Common myeloid progenitor, CD34-positive (primary cell): Measurements from ENCODE around the gene VAV3.
"Not testable (repeated sequence)": the region's sequence is repeated elsewhere in the genome, so short reads cannot be mapped to it uniquely, and the experiment has no call there.

Source experiments
- CTCF ChIA-PET: fragments of 350-600 bp; sonication (Branson Sonifier 250); formaldehyde crosslinking; loops from one replicate; lab custom pipeline; 2021; ENCODE audit warnings: antibody characterized with exemption; lab: Charles Lee
- POLR2A ChIA-PET: fragments of 350-600 bp; sonication (Branson Sonifier 250); formaldehyde crosslinking; loops from one replicate; lab custom pipeline; 2021; ENCODE audit warnings: antibody characterized with exemption; lab: Charles Lee
- DNase-seq, 3 donors: peaks; one replicate each; pipeline versions ENCODE4 v3.0.0 to v3.0.0-alpha.2; 2013
- H3K27ac ChIP-seq, 2 experiments: 1 replicate in 1 of 2; 2 replicates in 1 of 2; pipeline ENCODE4 v1.7.0; 2013; ENCODE audit warnings: inconsistent platforms in 2 of 2, low read length in 2 of 2, mild to moderate bottlenecking in 2 of 2, low read depth in 1 of 2, moderate library complexity in 1 of 2; ENCODE audit not compliant: severe bottlenecking in 2 of 2, insufficient read depth in 1 of 2, poor library complexity in 1 of 2
- H3K27me3 ChIP-seq, 5 experiments: replicated peaks in 2 of 5; 1 replicate in 3 of 5; 2 replicates in 2 of 5; pipeline versions ENCODE4 v1.6.1 to v1.7.0; 2013; ENCODE audit warnings: low read length in 4 of 5, mild to moderate bottlenecking in 2 of 5, moderate library complexity in 2 of 5, inconsistent platforms in 1 of 5; ENCODE audit not compliant: insufficient read depth in 5 of 5, control insufficient read depth in 4 of 5
- H3K36me3 ChIP-seq, 4 experiments: 1 replicate in 2 of 4; 2 replicates in 2 of 4; pipeline versions ENCODE4 v1.6.1 to v1.7.0; 2013; ENCODE audit warnings: low read length in 3 of 4, control low read depth in 1 of 4, mild to moderate bottlenecking in 1 of 4; ENCODE audit not compliant: control insufficient read depth in 4 of 4, insufficient read depth in 4 of 4
- H3K4me1 ChIP-seq, 4 experiments: 1 replicate in 3 of 4; 2 replicates in 1 of 4; pipeline versions ENCODE4 v1.6.1 to v1.7.1; 2013; ENCODE audit warnings: low read length in 3 of 4, mild to moderate bottlenecking in 3 of 4, control low read depth in 1 of 4, inconsistent platforms in 1 of 4, moderate library complexity in 1 of 4; ENCODE audit not compliant: control insufficient read depth in 4 of 4, insufficient read depth in 4 of 4; ENCODE audit errors: control extremely low read depth in 1 of 4
- H3K4me3 ChIP-seq, 7 experiments: 1 replicate in 4 of 7; 2 replicates in 3 of 7; pipeline versions ENCODE4 v1.5.1 to v1.7.0; 2013; ENCODE audit warnings: mild to moderate bottlenecking in 7 of 7, low read length in 6 of 7, moderate library complexity in 6 of 7, inconsistent platforms in 2 of 7, low read depth in 2 of 7, control low read depth in 1 of 7; ENCODE audit not compliant: insufficient read depth in 4 of 7, control insufficient read depth in 1 of 7; ENCODE audit errors: extremely low read depth in 1 of 7
- H3K9me3 ChIP-seq, 5 experiments: 1 replicate in 4 of 5; 2 replicates in 1 of 5; pipeline versions ENCODE4 v1.6.1 to v1.7.1; 2013; ENCODE audit warnings: low read length in 4 of 5, mild to moderate bottlenecking in 2 of 5, inconsistent platforms in 1 of 5, low read depth in 1 of 5, moderate library complexity in 1 of 5; ENCODE audit not compliant: control insufficient read depth in 4 of 5, insufficient read depth in 2 of 5; ENCODE audit errors: control extremely low read depth in 1 of 5
- WGBS: methylation state at CpG from one replicate; pipeline ENCODE4 v1.1.5; 2013; ENCODE audit not compliant: insufficient coverage; 5-methylcytosine and 5-hydroxymethylcytosine counted together

VAV3 gene

DNA sequence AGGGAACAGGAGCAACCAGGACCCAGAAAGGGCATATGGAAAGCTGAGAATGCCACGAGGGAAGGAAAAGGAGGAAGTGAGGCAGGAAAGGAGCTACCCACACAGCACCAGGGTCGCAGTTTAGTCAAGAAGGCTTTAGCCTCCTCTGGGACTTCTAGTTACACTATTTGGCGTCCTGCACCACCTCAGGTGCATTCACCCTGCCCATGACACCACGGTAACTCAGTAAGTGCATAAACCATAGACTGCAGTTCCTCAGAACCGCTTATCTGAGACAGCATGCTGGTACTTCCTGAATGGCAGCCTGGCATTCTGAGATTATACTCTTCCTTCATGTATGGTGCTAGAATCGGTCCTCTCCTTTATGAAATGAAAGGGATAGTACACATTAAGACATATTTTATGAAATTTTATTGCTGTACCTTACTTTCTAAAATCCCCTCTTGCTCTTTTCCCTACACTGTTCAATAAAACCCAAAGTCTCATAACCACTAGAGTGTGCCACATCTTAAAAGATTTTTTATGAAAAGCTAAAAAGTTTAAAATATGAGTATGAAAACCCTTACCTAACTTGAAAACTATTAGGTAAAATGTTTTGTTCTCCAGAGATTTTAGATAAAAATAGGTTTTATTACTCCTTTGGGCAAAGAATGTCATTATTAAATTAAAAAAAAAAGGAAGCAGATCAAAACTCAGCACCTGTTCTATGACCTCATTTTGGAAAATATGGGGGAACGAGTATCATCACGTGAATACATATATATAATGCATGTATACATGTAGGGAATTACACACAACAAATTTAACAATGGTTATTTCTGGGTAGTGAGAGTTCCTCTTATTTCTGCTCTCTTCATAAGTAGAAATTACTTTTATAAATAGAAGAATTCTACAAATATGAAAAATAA lies 67.3 kb downstream of the VAV3 start:
- Histone ChIP-seq H3K4me1 (peaks cover 36 to 86% (median 61%) of the 10 kb centered on the region in 4 experiments), H3K27me3 (no peaks in the 10 kb centered on the region), H3K4me3 (peak overlapping the region in 6 of 7 experiments; percentile 8 to 56 (median 34)), H3K9me3 (no peaks in the 10 kb centered on the region), H3K27ac (peak overlapping the region; percentile 48 to 84), H3K36me3 (peaks cover 0 to 3% (median 1%) of the 10 kb centered on the region in 4 experiments)
- ChIA-PET POLR2A (no interaction called here), CTCF (interaction anchor here (0.8 to 1.6 kb wide), 7 partner anchors 12 to 226 kb away, joined by 3 to 4 read pairs (median 3); no protein-coding TSS in a partner anchor)
- DNase-seq: peak; percentile 91 to 98 (median 94)
- WGBS: 0% methylated on average over 5 of the region's 8 CpGs

DNA sequence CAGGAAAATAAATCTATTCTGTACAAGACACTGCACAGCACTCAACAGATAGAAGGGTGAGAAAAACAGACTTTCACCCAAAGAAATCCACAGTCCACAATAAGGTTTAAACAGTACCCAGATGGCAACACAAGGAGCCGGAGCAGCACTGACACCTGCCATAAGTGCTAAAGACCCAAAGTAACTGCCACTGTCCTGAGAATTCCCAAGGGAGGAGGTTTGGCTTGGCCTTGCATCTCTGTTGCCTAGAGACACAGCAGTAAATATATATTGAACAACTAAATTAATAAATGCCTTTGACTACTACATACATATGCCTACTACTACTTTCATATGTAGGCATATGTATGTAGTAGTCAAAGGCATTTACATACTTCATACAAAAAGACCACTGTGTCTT lies 68.0 kb downstream of the VAV3 start:
- Histone ChIP-seq H3K27me3 (no peaks in the 10 kb centered on the region), H3K4me1 (peaks cover 36 to 82% (median 59%) of the 10 kb centered on the region in 4 experiments), H3K27ac (peak overlapping the region; percentile 42 to 84), H3K4me3 (peak overlapping the region in 4 of 7 experiments; percentile 13 to 56 (median 34)), H3K36me3 (peaks cover 0 to 3% (median 1%) of the 10 kb centered on the region in 4 experiments), H3K9me3 (no peaks in the 10 kb centered on the region)
- DNase-seq: no peak
- POLR2A ChIA-PET: no interaction called here
- no CpG with 5 or more reads among the region's 1 CpG for WGBS
- CTCF ChIA-PET: interaction anchor here (0.8 to 1.4 kb wide), 6 partner anchors 13 to 226 kb away, joined by 3 to 4 read pairs (median 3); no protein-coding TSS in a partner anchor

GRCh38 chr1:107896401-107896800 lies 68.6 kb downstream of the VAV3 start:
- no peaks in the 10 kb centered on the region for H3K9me3 ChIP-seq
- WGBS: no CpG with 5 or more reads among the region's 3 CpGs
- peaks cover 36 to 82% (median 58%) of the 10 kb centered on the region in 4 experiments for H3K4me1 ChIP-seq
- CTCF ChIA-PET: interaction anchor here (1.0 to 1.5 kb wide), 2 partner anchors 14 to 26 kb away, joined by 3 read pairs; no protein-coding TSS in a partner anchor
- no peaks in the 10 kb centered on the region for H3K27me3 ChIP-seq
- H3K27ac ChIP-seq: peak overlapping the region in 1 of 2 experiments; percentile 84
- H3K36me3 ChIP-seq: peaks cover 0 to 3% (median 1%) of the 10 kb centered on the region in 4 experiments
- peak in 2 of 3 donors; percentile 50 to 75 for DNase-seq
- H3K4me3 ChIP-seq: no peak overlapping the region
- POLR2A ChIA-PET: no interaction called here

DNA sequence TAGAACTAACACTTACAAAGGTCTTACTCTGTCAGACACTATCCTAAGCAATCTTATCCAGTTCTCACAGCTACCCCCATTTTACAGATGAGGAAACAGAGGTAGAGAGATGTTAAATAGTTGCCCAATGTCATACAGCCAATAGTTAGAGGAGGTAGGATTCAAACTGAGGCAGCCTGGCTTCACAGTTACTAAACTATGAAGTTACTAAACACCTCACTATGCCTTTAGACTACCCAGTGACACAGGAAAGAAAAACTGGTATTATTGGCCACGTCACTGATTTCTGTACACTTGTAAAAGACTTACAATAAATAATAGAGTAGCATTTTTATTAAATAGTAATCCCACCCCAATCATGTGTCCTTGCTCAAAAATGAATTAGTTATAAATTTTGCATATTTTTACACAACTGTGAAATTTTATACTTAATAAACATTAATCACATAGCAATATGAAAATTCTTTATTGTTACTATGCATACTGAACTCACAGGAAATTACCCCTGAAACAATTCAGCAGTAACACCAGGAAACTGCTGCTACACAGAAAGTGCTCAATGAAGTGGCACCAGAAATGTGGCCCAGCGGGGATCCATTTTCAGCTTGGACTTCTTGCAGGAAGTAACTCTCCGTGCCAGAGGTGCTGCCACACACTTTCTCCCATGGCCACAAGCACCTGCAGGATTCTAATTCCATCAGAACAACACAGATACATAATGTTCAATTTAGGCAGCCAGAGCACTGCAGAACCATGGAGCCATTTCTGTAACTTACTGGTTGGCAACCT lies 69.4 kb downstream of the VAV3 start:
- Histone ChIP-seq H3K27ac (peak overlapping the region in 1 of 2 experiments; percentile 9), H3K4me1 (peaks cover 30 to 74% (median 52%) of the 10 kb centered on the region in 4 experiments), H3K36me3 (peaks cover 0 to 3% (median 1%) of the 10 kb centered on the region in 4 experiments), H3K9me3 (no peaks in the 10 kb centered on the region), H3K4me3 (no peak overlapping the region), H3K27me3 (no peaks in the 10 kb centered on the region)
- peak in 2 of 3 donors; percentile 34 to 56 for DNase-seq
- 34% methylated on average over 2 of the region's 3 CpGs for WGBS
- ChIA-PET CTCF (interaction anchor here (0.6 to 2.1 kb wide), 7 partner anchors 13 to 109 kb away, joined by 3 to 5 read pairs (median 3); partner anchors contain the start of gene VAV3), POLR2A (interaction anchor here (0.5 kb wide), 1 partner anchor 981 kb away, joined by 3 read pairs; the partner anchor contains the start of gene GPSM2)

GRCh38 chr1:107894605-107895004 lies 70.4 kb downstream of the VAV3 start:
- Histone ChIP-seq H3K4me3 (no peak overlapping the region), H3K9me3 (no peaks in the 10 kb centered on the region), H3K27me3 (no peaks in the 10 kb centered on the region), H3K27ac (peak overlapping the region in 1 of 2 experiments; percentile 63), H3K36me3 (peaks cover 0 to 3% (median 1%) of the 10 kb centered on the region in 4 experiments), H3K4me1 (peaks cover 23 to 66% (median 42%) of the 10 kb centered on the region in 4 experiments)
- ChIA-PET CTCF (interaction anchor here (0.7 to 2.1 kb wide), 9 partner anchors 12 to 108 kb away, joined by 3 to 5 read pairs (median 3); partner anchors contain the start of gene VAV3), POLR2A (no interaction called here)
- no CpG with 5 or more reads among the region's 1 CpG for WGBS
- peak in 2 of 3 donors; percentile 63 to 78 for DNase-seq

DNA sequence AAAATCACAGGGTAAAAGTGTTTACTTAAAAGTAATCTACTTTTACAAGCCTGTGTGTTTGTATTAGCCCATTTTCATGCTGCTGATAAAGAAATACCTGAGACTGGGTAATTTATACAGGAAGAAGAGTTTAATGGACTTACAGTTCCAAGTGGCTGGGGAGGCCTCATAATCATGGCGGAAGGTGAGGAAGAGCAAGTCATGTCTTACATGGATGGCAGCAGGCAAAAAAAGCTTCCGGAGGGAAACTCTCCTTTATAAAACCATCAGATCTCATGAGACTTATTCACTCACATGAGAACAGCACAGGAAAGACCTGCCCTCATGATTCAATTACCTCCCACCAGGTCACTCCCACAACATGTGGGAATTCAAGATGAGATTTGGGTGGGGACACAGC lies 71.6 kb downstream of the VAV3 start:
- POLR2A ChIA-PET: not testable (repeated sequence)
- WGBS: 100% methylated on average over 1 of the region's 2 CpGs

More for the DNA sequence above, 71.6 kb downstream of the VAV3 start:
- not testable (repeated sequence) for H3K4me3 ChIP-seq, H3K9me3 ChIP-seq, H3K27ac ChIP-seq, DNase-seq, H3K36me3 ChIP-seq, H3K27me3 ChIP-seq
- CTCF ChIA-PET: interaction anchor here (1.0 to 2.1 kb wide), 4 partner anchors 13 to 105 kb away, joined by 3 to 5 read pairs (median 3); partner anchors contain the start of gene VAV3
- peaks cover 17 to 59% (median 36%) of the 10 kb centered on the region in 4 experiments for H3K4me1 ChIP-seq
